Occipital lobe (tissue), 2 donors: ENCODE measurements around the gene USP32. TPM values are rescaled to one million over a fixed set of nuclear protein-coding genes. Genes with fewer than 3 reads are reported as not detected.
"Not testable (repeated sequence)": the region's sequence is repeated elsewhere in the genome, so short reads cannot be mapped to it uniquely, and the experiment has no call there.

Source experiments
- DNase-seq: peaks from one replicate; lab custom pipeline; 2025; lab: John Stamatoyannopoulos, UW
- total RNA-seq: library from RNA; depleted of rRNA; stranded (reverse); fragments of >200 nt; gene quantifications from one replicate; pipeline ENCODE4 v1.2.3, GENCODE V29; 2014

The USP32 gene
- total RNA-seq, 1 donor from 2014 or later = 71.0 TPM

- not testable (repeated sequence) for DNase-seq
These were observed 58.9 kb downstream of the USP32 start for GRCh38 chr17:60333072-60333471.

DNA sequence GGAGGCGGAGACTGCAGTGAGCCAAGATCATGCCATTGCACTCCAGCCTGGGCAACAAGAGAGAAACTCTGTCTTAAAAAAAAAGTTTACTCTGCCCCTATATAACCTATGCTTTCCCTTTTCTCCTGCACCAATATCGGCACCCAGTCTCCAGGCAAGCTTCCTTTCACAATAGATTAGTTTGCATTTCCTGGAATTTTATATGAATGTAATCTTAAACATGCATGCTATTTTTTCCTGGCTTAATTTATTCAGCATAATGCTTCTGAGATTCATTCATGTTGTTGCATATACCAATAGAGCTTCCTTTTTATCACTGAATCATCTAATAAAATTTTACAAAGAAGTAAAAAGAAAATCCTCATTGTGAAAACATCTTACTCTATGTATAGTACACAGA lies 59.4 kb downstream of the USP32 start:
- DNase-seq = no peak

DNA sequence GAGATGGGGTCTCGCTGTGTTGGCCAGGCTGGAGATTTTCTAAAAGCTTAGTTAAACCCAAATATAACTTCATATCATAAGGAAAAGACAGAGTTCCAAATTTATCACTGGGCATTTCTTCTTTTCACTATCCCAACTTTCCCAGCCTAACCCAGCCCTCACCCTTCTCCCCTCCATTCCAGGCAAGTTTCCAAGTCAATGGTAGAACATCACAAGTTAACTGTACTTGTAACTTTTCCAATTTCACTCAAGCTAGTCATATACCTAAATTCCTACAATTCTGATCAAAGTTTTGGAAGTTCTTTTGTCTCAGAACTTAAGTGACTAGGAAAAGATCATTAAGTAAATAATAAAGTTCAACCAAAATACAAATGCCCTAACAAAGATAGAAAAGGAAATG lies 61.2 kb downstream of the USP32 start:
- no peak for DNase-seq

DNA sequence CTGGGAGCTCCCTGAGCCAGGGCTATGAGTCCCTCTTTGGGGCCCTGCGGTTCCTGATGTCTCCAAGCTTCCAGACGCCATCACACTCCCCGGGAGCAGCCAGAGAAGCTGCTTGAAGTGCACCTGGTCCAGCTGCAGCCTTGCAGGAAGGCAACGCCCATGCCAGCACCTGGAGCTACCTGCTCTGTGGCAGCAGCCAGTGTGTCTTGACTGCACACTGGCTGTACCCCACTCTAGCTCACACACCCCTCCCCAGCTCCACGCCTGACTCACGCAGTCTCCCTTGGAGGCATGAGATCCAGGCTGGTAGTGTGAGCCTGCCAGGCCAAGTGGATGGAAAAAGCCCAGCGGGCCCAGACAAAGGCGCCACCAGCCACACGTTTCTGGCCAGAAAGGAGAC lies 63.3 kb downstream of the USP32 start:
- no peak for DNase-seq

DNA sequence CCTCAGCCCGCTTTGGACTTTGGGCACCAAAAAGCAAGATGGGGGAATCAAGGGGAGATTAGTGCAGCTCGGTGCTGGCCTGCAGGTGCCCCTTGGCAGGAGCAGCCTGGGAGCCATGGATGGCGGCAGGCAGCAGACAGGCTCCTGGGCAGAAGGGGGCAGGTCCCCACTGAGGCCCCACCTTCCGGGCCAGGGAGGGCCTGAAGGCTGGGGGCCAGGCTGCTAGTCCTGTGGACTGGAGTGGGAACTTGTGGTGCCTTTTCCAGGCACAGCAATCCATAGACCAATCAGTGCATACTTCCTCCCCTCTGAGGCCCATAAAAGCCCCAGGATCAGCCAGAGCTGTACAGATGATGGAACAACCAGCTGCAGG lies 64.0 kb downstream of the USP32 start:
- no peak for DNase-seq

DNA sequence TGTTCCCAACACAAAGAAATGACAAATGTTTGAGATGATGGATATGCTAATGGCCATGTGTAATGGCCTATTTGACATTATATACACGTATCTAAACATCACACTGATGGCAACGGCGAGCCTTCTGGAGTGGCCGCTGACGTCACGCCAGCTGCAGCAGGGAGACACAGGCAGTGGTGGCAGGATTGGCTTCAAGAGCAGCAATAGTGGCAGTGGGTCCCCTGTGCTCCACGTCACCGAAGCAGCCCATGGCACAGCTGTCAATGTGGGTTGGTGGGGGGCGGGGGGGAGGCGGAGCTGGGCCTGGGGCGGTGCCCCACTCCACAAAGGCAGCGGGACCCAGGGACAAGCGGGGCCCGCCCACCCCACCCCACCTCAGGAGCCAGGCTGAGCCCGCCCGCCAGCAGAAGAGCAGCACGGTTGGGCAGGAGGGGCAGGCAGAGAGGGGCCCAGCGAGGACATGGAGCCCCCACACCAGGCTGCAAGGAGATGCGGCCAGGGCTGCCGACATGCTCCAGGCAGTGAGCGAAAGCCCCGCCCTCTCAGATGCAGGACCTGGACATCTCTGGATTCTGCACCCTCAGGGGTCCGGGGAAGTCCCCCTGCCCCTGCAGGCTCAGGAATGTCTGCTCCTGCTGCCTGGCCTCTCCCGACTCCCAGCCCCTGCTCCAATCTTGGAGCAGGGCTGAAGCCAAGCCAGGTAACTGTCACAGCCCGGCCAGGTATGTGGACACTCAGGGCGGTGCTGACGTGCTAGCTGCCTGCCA lies 64.6 kb downstream of the USP32 start:
- DNase-seq = peak; percentile 15

DNA sequence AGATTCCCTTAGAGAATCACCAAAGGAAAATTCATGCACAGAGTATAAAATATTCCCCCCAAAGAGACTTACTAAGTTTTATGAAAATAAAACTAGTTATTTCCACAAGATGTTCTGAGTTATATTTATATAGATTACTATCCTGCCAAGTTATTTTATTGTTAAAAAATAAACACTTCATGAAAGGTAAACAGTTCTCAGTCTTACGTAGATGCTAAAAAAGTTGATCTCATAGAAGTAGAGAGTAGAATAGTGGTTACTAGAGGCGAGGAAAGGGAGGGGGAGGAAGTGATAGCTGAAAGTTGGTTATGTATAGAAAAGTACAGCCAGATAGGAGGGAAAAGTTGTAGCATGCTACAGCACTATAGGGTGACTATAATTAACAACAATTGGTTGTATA lies 65.2 kb downstream of the USP32 start:
- no peak for DNase-seq

GRCh38 chr17:60325730-60326524 lies 66.0 kb downstream of the USP32 start:
- DNase-seq = no peak

DNA sequence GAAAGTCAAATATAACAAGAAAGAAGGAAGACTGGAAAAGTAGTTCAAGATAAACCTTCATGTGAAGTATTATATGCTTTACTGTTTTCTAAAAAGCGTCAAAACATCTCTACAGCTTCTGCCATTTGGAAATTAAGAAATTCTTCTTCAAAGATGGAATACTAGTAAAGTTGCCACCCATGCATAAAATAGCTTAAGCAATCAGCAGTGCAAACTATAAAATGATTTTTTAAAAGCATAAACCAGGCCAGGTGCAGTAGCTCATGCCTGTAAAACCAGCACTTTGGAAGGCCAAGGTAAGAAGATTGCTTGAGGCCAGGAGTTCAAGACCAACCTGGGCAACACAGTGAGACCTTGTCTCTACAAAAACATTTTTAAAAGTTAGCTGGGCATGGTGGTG lies 68.2 kb downstream of the USP32 start:
- no peak for DNase-seq

DNA sequence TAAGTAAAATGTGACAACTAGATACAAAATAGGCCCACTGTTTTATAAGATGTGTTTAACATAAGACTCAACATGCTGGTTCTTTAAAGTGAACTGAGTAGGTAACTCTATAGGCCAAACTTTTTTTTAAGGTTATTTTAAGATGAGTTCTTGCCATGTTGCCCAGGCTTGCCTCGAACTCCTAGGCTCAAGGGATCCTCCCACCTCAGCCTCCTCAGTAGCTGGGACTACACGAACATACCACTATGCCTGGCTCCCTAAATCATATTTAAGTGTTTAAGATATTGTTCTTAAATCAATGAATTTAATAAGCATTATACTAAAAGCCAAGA lies 69.9 kb downstream of the USP32 start:
- no peak for DNase-seq

GRCh38 chr17:60321336-60322055 lies 70.4 kb downstream of the USP32 start:
- DNase-seq = no peak

GRCh38 chr17:60318830-60319229 lies 73.1 kb downstream of the USP32 start:
- no peak for DNase-seq

DNA sequence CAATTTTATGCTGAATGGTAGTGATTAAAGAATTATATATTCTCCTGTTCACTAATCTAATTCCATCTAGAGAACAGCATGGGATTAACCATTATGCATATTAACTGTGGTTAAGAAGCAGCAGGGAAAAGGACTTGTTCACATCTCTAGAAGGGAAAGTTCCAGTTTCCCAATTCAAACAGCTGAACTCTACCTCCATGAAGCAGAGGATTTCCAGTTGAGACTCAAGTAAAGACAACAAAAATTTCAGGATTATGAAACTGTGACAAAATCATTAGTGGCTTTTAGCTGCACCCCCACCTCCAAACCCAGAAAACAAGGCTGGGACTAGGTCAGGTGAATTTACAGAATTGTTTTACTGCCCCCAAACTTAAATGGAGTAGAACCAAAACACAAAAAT lies 73.6 kb downstream of the USP32 start:
- no peak for DNase-seq

DNA sequence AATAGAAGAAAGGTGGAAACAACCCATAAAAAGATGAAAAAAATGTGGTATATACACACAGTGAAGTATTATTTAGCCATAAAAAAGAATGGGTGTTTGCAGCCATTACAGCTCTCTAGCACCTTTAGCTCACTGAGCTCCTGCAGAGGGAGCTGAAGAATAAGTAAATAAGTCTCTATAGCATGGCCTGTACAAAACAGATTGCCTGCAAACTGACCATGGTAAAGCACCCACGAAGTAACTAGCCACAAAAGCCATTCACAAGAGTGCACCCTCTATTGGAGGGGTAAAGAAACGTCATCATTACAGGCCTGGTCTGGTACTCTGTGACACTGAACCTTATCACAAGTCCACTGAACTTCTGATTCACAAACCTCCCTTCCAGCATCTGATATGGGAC lies 76.3 kb downstream of the USP32 start:
- DNase-seq = no peak

- DNase-seq = not testable (repeated sequence)
These were observed 77.0 kb downstream of the USP32 start for GRCh38 chr17:60314900-60315299.

GRCh38 chr17:60314423-60314822 lies 77.5 kb downstream of the USP32 start:
- no peak for DNase-seq

DNA sequence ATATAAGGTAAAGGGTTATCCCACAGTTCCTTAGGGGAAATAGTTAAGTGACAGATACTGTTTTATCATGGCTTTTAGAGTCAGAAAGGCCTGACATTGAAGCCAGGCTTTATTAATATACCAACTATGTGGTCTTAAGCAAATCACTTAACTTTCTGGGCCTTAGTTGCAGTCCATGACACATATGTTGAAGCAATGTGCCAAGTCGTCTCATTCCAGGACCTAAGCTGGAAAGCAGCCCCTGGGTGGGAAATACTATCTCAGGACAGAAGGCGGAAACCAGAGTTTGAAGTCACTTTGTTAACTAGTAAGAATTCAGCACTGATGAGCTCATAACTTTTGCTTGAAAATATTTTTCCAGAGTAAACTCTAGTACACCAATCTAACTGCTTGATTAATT lies 80.0 kb downstream of the USP32 start:
- no peak for DNase-seq

DNA sequence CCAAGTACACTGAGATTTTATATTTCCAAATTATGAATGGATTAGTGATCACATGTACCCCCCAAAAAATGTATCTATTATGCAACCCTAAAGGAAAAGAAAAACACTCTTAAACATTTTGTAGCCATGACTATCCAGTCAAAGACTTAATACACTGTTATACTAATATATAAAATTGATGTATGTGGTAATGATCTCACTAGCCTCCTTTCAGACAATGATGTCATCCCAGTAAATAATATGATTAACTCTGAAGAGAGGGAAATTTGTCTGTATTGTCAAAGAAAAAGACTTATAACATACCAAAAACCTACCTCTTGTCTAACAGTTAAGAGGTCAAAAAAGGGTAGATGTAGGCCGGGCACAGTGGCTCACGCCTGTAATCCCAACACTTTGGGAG lies 80.7 kb downstream of the USP32 start:
- DNase-seq = no peak

DNA sequence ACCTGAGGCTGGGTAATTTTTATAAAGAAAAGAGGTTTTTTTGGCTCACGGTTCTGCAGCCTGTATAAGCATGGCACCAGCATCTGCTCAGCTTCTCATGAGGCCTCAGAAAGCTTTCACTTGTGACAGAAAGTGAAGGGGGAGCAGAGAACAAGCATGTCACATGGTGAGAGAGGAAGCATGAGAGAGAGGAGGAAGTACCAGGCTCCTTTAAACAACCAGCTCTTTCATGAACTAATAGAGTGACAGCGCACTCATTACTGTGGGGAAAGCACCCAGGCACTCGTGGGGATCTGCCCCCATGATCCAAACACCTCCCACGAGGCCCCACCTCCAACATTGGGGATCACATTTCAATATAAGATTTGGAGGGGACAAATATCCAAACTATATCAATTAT lies 86.8 kb downstream of the USP32 start:
- no peak for DNase-seq

DNA sequence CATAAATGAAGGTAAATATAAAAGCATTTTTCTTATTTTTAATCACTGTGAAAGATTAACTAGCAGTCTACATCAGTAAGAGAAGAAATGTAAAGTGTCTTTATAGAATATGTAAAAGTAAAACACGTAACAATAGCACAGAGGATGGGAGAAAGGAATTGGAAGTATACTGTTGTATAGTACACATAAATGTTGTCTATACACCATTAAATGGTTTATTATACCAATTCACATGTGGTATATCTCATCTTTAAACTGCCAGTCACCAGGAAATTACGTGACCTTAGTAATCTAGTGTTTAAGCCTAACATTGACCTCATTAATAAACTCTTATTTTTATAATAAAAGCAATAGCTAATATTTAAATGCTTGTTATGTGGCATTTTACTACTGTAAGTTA lies 87.4 kb downstream of the USP32 start:
- DNase-seq = no peak

DNA sequence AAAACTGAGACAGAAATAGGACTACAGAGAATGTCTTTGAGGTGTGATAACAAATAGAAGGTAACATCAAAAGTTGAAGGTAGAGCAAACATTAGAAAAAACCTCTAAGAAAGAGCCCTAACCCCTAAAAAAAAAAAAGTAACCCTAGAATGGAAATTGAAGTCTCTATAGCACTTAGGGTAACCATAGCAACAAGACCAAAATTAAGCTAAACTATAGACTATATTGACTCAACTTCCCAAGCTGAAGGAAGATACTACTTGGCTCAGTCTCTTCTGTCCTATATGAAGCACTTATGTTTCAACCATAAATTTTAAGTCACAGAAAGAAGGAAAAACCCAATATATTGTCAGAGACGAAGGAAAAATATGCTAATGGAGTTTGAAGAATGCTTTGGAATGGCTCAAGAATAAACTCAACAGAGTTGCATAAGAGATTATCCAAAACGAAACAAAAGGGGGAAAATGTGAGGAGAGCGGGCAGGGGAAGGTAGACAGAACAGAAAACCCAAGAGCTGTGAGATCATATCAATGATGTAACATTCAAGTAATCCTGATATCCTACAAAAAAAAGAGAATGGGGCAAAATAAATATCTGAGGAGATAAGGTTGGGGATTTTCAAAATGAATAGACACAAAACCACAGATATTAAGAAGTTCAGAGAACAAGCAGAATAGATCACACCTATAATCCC lies 88.4 kb downstream of the USP32 start:
- DNase-seq = no peak

DNA sequence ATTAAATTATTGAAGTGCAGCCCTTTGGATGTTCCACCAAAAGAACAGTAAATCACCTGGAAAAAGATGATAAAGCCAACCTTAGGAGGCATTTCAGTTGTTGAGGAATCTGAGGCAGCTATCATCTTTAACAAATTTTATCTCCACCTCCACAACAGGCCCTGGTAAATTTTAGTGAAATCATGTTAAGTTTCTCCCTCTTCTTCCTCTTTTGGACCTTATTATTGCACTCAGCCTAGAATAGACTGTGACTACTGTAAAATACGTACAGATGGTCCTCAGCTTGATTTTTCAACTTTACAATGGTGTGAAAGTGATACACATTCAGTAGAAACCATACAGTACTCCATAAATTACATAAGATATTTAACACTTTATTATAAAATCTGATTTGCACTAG lies 90.3 kb downstream of the USP32 start:
- DNase-seq = no peak
